GM12801 (cell line): ENCODE measurements around the gene NBL1.

Source experiments
- CTCF ChIP-seq: IDR thresholded peaks from one replicate; pipeline ENCODE4 v1.5.1; 2011; ENCODE audit warnings: control low read depth; ENCODE audit not compliant: insufficient read length; ENCODE audit errors: extremely low read depth

Gene NBL1

GRCh38 chr1:19703280-19703679 is 59.2 kb downstream of the NBL1 start:
- no peak for TF ChIP-seq CTCF

DNA sequence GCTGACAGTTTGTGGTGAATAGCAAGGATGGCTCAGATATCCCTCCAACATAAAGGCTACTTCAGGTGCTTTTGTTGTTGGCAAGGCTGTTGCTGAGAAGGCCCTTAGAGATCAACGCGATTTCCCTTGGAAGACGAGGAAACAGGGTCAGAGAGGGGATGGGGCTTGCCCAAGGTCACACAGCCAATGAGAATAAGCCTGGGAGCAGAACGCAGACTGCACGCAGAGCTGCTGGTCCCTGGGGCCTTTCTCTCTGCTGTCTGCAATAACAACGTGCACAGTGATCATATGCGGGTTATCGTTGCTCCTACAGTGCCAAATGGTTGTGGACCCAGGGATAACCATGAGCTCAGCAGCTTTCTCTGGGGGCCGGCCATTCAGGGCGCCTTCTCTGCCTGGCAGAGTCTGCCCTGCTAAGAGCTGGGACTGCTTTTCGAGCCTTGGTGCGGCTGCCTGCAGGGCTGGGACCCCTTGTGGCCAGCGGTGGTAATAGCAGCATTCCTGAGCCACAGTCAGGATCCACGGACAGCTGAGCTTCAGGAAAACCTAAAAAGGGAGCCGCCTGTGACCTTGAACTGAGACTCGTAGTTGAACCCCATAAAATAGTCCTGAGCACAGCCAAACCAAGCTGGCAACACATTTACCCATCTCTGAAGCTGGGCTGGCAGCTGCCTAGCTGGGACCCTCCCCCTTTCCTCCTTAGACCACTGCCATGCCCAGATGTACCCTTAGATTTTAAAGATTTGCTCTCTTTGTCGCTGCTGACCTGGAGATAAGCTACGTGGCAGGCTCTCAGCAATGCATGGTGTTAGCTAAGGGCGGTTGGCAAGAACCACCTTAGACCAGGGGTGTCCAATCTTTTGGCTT is 60.4 kb downstream of the NBL1 start:
- no peak for TF ChIP-seq CTCF

DNA sequence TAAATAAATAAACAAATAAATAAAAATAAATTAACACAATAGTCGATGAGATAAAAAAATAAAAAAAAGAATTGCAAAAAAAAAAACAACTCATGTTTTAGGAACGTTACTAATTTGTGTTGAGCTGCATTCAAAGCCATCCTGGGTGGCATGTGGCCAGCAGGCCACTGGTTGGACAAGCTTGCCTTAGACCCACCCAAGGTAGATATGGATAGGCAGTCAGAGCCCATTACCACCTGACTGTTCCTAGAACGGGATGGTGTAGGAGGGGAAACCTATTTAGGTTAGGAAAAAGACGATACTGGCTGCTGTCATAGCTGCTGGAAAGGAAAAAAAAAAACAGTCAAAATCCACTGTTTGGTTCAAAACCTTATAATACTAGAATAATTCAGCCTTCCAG is 61.4 kb downstream of the NBL1 start:
- no peak for TF ChIP-seq CTCF

DNA sequence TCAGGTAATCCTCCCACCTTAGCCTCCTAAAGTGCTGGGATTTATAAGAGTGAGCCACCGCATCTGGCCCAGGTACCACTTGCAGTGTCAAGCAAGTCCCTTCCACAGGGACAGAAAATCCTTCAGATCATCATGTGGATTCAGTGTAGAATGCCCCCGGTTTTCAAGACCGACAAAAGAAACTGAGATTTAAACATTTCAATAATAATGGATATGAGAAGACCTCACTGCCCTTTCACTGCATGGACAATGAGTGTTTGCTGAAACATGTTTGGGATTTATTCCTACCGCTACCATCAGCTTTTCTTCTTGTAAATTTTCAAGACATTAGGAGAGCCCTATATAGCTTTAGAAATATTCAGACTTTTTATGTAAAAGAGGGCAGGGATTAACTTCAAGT is 62.0 kb downstream of the NBL1 start:
- no peak for TF ChIP-seq CTCF
